CD4-positive, alpha-beta T cell treated with Interleukin-21 for 1 hour (primary cell): ENCODE data around the gene RGS1.

Experiments
- DNase-seq: peaks from one replicate; pipeline ENCODE4 v3.0.0-alpha.2; 2020

Gene RGS1

GRCh38 chr1:192554904-192555303 lies 20.7 kb upstream of the RGS1 start:
- DNase-seq, result no peak

- DNase-seq, result no peak
These were observed 20.2 kb upstream of the RGS1 start for GRCh38 chr1:192555399-192555798.

DNA sequence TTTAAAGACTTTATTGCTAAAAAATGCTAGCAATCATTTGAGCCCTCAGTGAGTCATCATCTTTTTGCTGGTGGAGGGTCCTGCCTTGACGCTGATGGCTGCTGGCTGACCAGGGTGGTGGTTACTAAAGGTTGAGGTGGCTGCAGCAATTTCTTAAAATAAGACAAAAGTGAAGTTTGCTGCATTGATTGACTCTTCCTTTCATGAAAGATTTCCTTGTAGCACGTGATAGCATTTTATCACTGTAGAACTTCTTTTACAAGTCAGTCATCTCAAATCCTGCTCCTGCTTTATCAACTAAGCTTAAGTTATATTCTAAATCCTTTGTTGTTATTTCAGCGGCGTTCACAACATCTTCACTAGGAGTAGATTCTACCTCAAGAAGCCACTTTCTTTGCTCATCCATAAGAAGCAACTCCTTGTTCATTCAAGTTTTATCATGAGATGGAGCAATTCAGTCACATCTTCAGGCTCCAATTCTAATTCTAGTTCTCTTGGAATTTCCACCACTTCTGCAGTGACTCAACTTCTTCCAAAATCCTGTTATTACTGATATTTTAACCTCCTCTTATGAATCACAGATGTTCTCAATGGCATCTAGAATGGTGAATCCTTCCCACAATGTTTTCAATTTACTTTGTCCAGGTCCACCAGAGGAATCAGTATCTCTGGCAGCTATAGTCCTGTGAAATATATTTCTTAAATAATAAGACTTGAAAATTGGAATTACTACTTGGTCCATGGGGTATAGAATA lies 17.6 kb upstream of the RGS1 start:
- DNase-seq, result no peak

DNA sequence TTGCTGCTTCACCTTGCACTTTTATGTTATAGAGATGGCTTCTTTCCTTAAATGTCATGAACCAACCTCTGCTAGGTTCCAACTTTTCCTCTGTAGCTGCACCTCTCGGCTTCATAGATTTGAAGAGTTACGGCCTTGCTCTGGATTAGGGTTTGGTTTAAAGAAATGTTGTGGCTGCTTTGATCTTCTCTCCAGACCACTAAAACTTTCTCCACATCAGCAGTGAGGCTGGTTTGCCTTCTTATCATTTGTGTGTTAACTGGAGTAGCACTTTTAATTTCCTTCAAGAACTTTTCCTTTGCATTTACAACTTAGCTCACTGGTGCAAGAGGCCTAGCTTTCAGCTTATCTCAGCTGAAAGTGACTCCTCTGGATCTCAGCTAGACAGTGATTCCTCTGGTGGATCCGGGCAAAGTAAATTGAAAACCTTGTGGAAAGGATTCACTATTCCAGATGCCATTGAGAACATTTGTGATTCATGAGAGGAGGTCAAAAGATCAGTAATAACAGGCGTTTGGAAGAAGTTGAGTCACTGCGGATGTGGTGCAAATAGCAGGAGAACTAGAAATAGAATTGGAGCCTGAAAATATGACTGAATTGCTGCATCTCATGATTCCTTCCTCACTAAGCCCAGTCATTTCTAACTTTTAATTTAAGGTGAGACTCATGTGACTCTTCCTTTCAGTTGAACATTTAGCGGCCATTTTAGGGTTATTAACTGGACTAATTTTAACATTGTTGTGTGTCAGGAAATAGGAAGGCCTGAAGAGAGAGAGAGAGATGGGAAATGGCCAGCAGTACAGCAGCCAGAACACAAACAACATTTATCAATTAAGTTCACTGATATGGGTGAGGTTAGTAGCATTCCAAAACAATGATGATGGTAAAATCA lies 16.2 kb upstream of the RGS1 start:
- no peak for DNase-seq

- no peak for DNase-seq
These were observed 14.3 kb upstream of the RGS1 start for GRCh38 chr1:192561301-192561700.

- DNase-seq, result no peak
These were observed 12.4 kb upstream of the RGS1 start for GRCh38 chr1:192563129-192563528.

DNA sequence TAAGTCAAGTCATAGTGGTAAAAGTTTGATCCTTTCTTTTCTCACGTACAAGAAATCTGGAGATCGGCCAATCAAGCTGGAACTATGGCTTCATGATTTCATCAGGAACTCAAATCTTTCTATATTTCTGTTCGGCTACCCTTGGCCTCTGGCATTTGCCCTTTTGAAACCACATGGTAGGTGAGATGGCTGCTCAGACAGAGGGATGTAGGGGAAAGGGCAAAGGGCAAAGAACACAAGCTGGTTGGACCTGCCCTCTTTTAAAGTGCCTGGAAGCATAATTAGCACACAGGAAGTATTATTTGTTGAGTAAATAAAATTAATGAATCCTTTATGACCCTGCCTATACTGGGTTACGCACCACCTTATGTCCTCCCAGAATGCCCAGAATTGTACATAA lies 11.5 kb upstream of the RGS1 start:
- DNase-seq, result no peak

DNA sequence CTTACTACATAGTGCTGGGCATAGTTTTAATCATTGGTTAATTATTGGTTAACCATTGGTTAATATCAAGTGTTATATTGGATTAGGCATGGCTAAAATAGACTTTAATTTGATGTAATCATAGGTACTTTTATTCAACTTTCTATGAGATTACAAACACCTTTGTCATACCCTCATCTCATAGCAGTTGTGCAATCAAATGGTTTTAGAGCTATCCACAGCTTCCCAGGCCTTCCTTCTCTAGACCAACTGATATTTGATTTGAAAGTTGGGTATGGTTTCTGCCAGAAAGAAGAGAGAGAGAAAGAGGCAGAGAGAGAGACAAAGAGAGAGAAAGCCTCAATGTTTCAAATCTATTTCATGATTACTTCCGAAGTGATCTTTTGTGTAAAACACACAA lies 9.6 kb upstream of the RGS1 start:
- DNase-seq, result no peak

DNA sequence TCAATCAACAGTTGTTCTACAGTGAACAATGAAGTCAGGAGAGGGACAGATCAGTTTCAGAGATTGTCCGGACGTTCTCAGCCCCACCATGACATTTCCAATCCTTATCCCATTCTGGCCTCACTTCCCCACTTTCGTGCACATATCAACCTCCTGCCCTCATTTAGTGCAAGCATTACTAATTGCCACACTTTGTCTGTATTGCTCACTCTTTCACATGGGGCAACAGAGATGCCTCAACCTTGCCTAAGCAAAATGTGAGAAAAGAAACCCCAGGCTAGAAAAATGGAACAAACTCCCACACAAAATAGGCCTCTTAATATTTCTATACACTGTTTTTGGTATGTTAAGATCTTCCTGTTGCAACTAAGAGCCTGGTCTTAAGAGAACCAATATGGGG lies 8.9 kb upstream of the RGS1 start:
- no peak for DNase-seq

GRCh38 chr1:192568063-192568462 lies 7.5 kb upstream of the RGS1 start:
- DNase-seq, result no peak

GRCh38 chr1:192571668-192572067 lies 3.9 kb upstream of the RGS1 start:
- no peak for DNase-seq

DNA sequence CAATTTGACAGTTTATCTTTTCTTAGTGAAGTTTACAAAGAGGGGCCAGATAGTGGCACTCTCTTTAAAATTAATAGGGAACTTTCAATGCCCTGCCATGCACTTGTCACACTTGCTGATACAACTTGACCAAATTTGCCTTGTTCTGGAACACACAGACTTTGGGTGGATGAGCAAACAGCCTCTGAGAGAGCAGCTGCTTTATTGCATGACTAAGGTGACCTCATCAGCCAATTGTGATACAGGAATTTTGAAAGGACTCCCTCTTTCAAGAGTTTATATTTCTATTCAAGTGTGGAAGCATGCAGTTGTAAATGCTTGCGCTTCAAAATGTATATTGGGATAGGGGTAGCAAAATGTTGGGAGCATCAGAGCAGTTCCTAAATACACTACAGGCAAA lies 2.1 kb upstream of the RGS1 start:
- no peak for DNase-seq

DNA sequence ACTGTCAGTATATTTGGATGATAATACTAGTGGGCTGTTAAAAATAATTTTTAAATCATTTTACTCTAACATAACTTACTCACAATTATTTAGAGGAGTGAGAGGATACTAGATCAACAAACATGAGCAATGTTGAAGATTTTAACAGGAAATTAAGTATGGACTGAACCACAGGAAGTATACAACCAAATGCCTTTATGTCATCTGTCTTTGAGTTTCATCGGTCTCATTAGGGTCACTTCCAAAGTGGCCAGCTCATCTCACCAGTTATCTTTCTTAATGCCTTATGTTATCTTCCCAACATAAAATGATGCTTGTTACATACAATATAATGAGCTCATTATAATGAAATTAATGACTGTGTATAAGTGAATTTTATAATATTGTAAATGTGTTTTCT lies 1.5 kb upstream of the RGS1 start:
- peak; percentile 24 for DNase-seq

GRCh38 chr1:192576190-192577144 lies 894 bp downstream of the RGS1 start:
- no peak for DNase-seq

GRCh38 chr1:192577145-192578140 lies 1.9 kb downstream of the RGS1 start:
- DNase-seq, result no peak

DNA sequence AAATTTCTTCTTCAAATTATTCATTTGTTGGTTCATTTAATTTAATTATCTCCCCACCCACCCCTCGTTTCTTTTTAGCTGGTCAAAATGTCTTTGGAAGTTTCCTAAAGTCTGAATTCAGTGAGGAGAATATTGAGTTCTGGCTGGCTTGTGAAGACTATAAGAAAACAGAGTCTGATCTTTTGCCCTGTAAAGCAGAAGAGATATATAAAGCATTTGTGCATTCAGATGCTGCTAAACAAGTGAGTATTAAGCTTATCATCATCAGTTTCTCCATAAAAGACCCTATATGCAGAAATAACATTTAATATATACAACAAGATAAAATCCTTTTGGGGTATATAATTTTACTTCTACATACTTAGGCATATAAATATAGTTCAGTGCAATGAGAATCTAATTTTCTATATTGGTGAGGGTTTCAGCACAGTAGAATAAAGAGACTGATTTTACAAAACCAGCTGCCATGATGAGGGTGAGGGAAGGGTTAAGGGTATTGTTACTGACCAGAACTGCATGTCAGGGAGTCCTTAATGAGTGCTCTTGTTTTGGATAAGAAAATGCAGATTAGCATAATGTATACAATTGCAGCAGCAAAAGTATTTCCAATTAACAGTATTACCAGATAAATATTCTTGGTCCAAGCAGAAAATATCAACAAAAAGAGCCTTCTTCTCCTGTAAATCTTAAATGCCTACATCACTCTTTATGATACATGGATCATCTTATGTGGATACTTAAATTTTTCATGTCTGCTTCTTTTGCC lies 2.8 kb downstream of the RGS1 start:
- DNase-seq, result no peak

GRCh38 chr1:192579010-192579738 lies 3.6 kb downstream of the RGS1 start:
- peak; percentile 47 for DNase-seq

DNA sequence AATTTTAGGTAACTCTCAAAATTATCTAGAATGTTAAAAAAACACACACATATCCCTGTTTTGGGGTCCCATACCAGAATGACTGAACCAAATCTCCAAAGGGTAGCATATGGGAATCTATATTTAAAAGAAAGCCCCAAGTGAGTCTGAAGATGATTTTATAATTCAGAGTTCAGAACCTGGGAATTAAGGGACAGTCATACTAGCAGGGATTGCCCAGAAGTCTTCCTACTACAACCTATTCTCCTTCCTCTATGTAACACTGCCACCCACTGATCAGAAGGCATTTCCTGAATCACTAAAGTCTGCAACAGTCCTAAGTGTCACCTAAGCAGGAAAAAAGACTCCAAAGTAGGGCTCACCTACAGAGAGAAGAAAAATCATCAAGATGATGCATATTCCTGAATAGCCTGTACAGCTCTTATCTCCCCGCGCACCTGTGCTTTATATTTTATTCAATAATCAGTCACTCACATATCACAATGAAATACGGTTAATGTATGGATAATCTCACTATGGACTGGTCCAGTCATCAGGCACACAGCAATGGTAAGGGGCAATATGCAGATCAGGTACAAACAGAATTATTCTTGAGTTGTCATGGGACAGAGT lies 4.9 kb downstream of the RGS1 start:
- DNase-seq, result peak; percentile 66

- DNase-seq, result no peak
These were observed 5.8 kb downstream of the RGS1 start for GRCh38 chr1:192581131-192581927.
